ENCODE measurements around the gene SELL.
A peak's percentile ranks its signal among the peaks of the same experiment; 100 is the strongest.

SELL gene

DNA sequence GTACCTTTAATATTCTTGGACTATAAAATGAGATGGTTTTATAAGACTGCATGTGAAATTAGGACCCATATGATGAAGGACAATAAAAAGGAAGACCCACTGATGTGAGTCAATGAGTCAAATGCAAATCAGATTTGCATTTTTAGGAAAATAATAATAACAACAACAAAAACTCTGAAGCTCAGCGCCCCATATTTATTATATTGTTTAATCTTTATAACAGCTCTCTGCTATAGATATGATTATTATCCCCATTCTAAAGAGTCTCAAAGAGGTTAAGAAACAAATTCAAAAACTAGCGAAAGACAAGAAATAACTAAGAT lies 850 bp upstream of the SELL start:
- peak overlapping the region in 1 of 11 experiments; percentile 67; a peak in 1 of 22 replicates for H3K27ac ChIP-seq
- H3K9me3 ChIP-seq (replicated peaks in 1 of 11) = peaks cover 7 to 24% (median 16%) of the 10 kb centered on the region in 11 experiments; a peak in 19 of 22 replicates
- H3K4me2 ChIP-seq = peak overlapping the region in 4 of 11 experiments; percentile 40 to 86 (median 80); a peak in 5 of 22 replicates
- peaks cover 9 to 21% (median 11%) of the 10 kb centered on the region in 10 experiments for H3K4me1 ChIP-seq
- TF ChIP-seq Cebpa-rat (IDR thresholded peaks at IDR 0.05) = no peak
- peak overlapping the region in 1 of 10 experiments; percentile 55; a peak in 2 of 20 replicates for H3K4me3 ChIP-seq
- H3K27me3 ChIP-seq = no peaks in the 10 kb centered on the region
- H3K9ac ChIP-seq = peak overlapping the region in 2 of 11 experiments; percentile 38 to 61; a peak in 1 of 22 replicates
- H3K36me3 ChIP-seq = no peaks in the 10 kb centered on the region
- H4K20me1 ChIP-seq = no peaks in the 10 kb centered on the region

GRCh38 chr1:169708647-169709046 lies 2.8 kb downstream of the SELL start:
- no peak for TF ChIP-seq Cebpa-rat (IDR thresholded peaks at IDR 0.05)
- no peaks in the 10 kb centered on the region for H4K20me1 ChIP-seq
- H3K9me3 ChIP-seq (replicated peaks in 1 of 11) = peaks cover 7 to 12% (median 9%) of the 10 kb centered on the region in 11 experiments; a peak in 16 of 22 replicates
- H3K27me3 ChIP-seq = no peaks in the 10 kb centered on the region
- no peak overlapping the region for H3K9ac ChIP-seq
- H3K4me2 ChIP-seq = peak overlapping the region in 2 of 11 experiments; percentile 13 to 22; a peak in 2 of 22 replicates
- H3K27ac ChIP-seq = no peak overlapping the region
- H3K4me3 ChIP-seq = no peak overlapping the region
- H3K36me3 ChIP-seq = peaks cover 0 to 7% (median 0%) of the 10 kb centered on the region in 11 experiments; a peak in 1 of 22 replicates
- peaks cover 9 to 26% (median 11%) of the 10 kb centered on the region in 10 experiments for H3K4me1 ChIP-seq

DNA sequence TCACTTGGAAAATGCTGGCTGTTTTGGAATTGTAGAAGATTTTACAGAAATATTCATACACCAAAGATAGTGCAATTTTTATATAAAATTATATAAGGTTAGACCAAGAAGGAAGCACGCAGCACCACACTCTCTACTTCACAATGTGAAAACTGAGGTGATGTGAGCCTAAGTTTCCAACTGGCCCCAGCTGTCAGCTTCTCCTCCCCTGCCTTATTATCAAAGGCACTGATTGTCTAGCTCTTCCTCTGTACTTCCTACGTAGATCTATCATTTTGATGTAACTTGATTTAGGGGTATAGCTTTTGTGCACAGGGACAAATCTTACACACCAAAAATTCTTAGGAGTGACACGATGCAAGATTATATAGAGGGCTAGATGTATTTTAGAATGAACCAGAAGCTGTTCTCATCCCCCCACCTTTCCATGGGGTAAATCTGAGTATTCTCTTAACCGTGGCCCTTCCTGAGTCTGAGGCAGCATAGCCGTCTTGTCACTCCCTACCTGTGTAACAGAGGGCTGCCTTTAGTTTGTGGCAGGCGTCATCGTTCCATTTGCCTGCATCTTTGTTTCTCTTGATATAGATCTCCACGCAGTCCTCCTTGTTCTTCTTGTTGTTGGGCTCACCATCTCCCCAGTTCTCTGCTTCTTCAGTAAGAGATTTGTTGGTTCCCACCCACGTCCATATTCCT lies 3.4 kb downstream of the SELL start:
- no peak for TF ChIP-seq Cebpa-rat (IDR thresholded peaks at IDR 0.05)
- Histone ChIP-seq H3K27me3 (no peaks in the 10 kb centered on the region), H4K20me1 (no peaks in the 10 kb centered on the region), H3K4me3 (no peak overlapping the region), H3K36me3 (peaks cover 0 to 7% (median 0%) of the 10 kb centered on the region in 11 experiments; a peak in 1 of 22 replicates), H3K4me2 (peak overlapping the region in 2 of 11 experiments; percentile 13 to 22; a peak in 2 of 22 replicates), H3K9ac (no peak overlapping the region), H3K9me3 (replicated peaks in 1 of 11) (peaks cover 2 to 7% (median 3%) of the 10 kb centered on the region in 11 experiments; a peak in 14 of 22 replicates), H3K27ac (no peak overlapping the region), H3K4me1 (peaks cover 9 to 26% (median 11%) of the 10 kb centered on the region in 10 experiments)

DNA sequence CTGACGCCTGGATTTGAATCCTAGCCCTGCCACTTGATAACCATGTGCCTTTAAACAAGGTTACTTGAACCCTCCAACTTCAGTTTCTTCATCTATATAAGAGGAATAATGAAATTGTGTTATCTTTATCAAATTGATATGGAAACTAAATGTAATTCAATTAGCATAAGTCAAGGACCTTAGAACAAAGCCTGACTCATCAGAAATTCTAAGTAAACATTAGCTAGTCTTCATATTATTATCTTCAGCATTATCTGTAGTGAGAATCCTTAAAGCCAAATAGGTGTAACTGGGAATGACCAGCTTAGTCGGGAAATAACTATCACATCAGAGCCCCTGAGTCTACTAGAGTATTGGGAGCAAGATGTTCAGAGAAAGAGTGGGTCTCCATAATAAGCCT lies 6.6 kb downstream of the SELL start:
- Histone ChIP-seq H4K20me1 (no peaks in the 10 kb centered on the region), H3K4me1 (peaks cover 0 to 17% (median 14%) of the 10 kb centered on the region in 10 experiments; a peak in 14 of 20 replicates), H3K4me2 (no peak overlapping the region), H3K9ac (no peak overlapping the region), H3K27me3 (no peaks in the 10 kb centered on the region), H3K36me3 (peaks cover 0 to 19% (median 0%) of the 10 kb centered on the region in 11 experiments; a peak in 5 of 22 replicates), H3K27ac (no peak overlapping the region), H3K4me3 (no peak overlapping the region), H3K9me3 (replicated peaks in 1 of 11) (no peaks in the 10 kb centered on the region; a peak in 1 of 22 replicates)
- no peak for TF ChIP-seq Cebpa-rat (IDR thresholded peaks at IDR 0.05)

DNA sequence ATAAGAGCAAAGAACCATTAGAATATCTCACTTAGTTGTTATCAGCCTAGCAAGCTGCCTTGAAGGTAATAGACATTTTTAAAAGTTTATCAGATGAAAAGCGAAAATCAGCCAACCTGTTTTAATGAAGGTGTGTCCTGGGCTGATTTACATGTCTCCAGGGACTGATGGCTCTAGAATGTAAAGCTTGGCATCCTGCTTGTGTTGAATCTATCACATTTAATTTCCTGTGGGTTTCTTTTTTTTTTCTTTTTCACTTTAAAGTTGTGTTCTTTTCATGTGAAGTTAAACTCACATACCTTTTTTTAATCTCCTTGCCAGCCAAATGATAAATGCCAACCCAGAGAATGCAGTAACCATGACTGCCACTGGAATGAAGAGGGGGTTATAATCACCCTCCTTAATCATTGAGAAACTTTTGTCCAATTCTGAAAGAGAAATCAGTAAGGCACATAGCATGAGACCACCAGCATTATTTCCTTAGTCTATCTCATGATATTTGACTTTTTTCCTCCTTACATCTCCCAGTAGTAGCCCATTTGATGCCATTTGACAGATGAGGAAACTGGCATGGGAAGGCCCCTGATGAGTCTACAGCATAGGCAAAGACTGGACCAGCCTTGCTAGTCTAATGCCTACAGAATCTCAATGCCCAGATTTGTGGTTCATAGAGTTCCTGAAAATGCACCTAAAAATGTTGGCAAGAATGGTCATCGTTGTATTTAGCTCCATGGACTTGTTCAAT lies 10.0 kb downstream of the SELL start:
- no peaks in the 10 kb centered on the region for H4K20me1 ChIP-seq
- H3K4me2 ChIP-seq = peak overlapping the region in 5 of 11 experiments; percentile 3 to 43 (median 16); a peak in 8 of 22 replicates
- H3K9me3 ChIP-seq (replicated peaks in 1 of 11) = no peaks in the 10 kb centered on the region; a peak in 1 of 22 replicates
- no peak overlapping the region for H3K9ac ChIP-seq
- H3K27me3 ChIP-seq = no peaks in the 10 kb centered on the region
- no peak overlapping the region for H3K27ac ChIP-seq
- H3K4me1 ChIP-seq = peaks cover 31 to 47% (median 46%) of the 10 kb centered on the region in 10 experiments
- peaks cover 0 to 19% (median 0%) of the 10 kb centered on the region in 11 experiments; a peak in 5 of 22 replicates for H3K36me3 ChIP-seq
- H3K4me3 ChIP-seq = no peak overlapping the region
- no peak for TF ChIP-seq Cebpa-rat (IDR thresholded peaks at IDR 0.05)

DNA sequence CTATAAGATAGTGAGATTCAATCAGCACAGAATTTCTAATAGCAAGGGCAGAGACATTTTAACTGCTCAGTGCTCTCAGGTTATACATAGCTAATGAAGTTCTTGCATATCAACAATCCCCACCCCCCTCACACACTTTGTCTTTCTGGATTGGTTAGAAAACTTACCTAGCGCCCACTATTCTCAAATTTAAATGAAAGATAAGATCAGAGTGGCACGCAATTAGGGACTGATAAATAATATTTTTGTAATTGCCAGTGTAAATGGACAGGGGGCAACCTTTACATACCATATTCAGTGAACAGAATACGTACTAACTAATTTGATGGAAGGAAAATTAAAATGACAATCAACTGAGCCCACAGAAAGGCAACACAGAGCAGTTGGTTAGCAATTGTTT lies 11.7 kb downstream of the SELL start:
- Histone ChIP-seq H3K4me1 (peaks cover 48 to 64% (median 58%) of the 10 kb centered on the region in 10 experiments), H3K9me3 (replicated peaks in 1 of 11) (no peaks in the 10 kb centered on the region; a peak in 1 of 22 replicates), H3K4me3 (no peak overlapping the region), H3K9ac (no peak overlapping the region), H3K36me3 (peaks cover 0 to 19% (median 0%) of the 10 kb centered on the region in 11 experiments; a peak in 5 of 22 replicates), H4K20me1 (no peaks in the 10 kb centered on the region), H3K27me3 (no peaks in the 10 kb centered on the region), H3K4me2 (peak overlapping the region; percentile 23 to 88 (median 56); a peak in 13 of 22 replicates), H3K27ac (peak overlapping the region in 4 of 11 experiments; percentile 52 to 77 (median 58); a peak in 5 of 22 replicates)
- no peak for TF ChIP-seq Cebpa-rat (IDR thresholded peaks at IDR 0.05)

DNA sequence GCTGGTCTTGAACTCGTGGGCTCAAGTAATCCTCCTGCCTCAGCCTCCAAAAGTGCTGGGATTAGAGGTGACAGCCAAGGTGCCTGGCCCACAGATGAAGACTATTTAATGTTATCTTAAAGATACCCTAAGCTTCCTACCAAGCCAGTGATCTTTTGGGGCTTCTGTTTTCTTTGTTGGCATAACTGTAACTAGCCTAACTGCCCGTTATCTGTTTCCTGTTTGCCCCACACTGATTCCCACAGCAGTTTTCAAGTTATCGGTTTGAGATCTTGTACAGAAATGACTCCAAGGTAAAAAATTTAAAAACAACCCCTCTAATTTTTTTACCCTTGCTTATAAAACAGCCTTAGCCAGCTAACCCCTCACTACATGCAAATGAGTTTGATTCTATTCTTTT lies 12.4 kb downstream of the SELL start:
- Histone ChIP-seq H3K4me3 (no peak overlapping the region), H4K20me1 (no peaks in the 10 kb centered on the region), H3K4me1 (peaks cover 55 to 72% (median 65%) of the 10 kb centered on the region in 10 experiments), H3K9me3 (replicated peaks in 1 of 11) (no peaks in the 10 kb centered on the region; a peak in 1 of 22 replicates), H3K4me2 (peak overlapping the region; percentile 23 to 88 (median 56)), H3K36me3 (peaks cover 0 to 14% (median 0%) of the 10 kb centered on the region in 11 experiments; a peak in 4 of 22 replicates), H3K9ac (no peak overlapping the region), H3K27me3 (no peaks in the 10 kb centered on the region), H3K27ac (peak overlapping the region in 10 of 11 experiments; percentile 16 to 77 (median 54); a peak in 16 of 22 replicates)
- TF ChIP-seq Cebpa-rat (IDR thresholded peaks at IDR 0.05) = no peak

DNA sequence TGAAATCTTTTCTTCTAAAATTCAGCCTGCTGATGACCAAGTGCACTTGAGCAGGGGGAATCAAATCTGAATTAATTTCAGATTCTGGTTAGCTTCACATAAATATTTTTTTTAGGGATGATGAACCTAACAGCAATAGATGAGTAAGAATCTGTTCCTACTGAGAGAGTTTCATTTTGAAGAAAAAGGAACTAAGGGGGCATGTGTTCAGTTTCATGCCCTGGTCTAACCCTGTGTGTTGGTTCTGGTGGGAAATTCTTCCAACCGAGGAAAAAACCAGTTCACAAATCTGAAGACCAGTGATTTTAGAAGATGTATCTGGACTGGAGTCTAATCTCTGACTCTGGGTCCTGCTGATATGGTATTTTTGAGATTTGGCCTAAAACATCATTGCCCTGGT lies 13.7 kb downstream of the SELL start:
- Histone ChIP-seq H3K36me3 (peaks cover 0 to 14% (median 0%) of the 10 kb centered on the region in 11 experiments; a peak in 4 of 22 replicates), H3K4me3 (no peak overlapping the region), H3K27me3 (no peaks in the 10 kb centered on the region), H4K20me1 (no peaks in the 10 kb centered on the region), H3K9ac (peak overlapping the region in 2 of 11 experiments; percentile 10 to 51; a peak in 4 of 22 replicates), H3K4me2 (peak overlapping the region; percentile 9 to 88 (median 66); a peak in 19 of 22 replicates), H3K4me1 (peaks cover 67 to 84% (median 78%) of the 10 kb centered on the region in 10 experiments), H3K9me3 (replicated peaks in 1 of 11) (no peaks in the 10 kb centered on the region; a peak in 1 of 22 replicates), H3K27ac (peak overlapping the region in 9 of 11 experiments; percentile 2 to 77 (median 52); a peak in 16 of 22 replicates)
- no peak for TF ChIP-seq Cebpa-rat (IDR thresholded peaks at IDR 0.05)

Measured in BLaER1 treated with 17β-estradiol and CSF1 and Interleukin-3, amounts not matched to agents 10 nM and 100 nM (cell line).